Stomach (tissue), 4 donors: Measurements from ENCODE around the gene WFDC1.

ENCODE experiments used
- CTCF ChIP-seq, 7 experiments: fragments of 450-650 bp in 4 of 7; fragments of 200-600 bp in 3 of 7; sonication (generic) in 3 of 7; IDR thresholded peaks; one replicate each; pipeline ENCODE4 v1.5.1; 2016 to 2019; ENCODE audit warnings: antibody characterized with exemption in 7 of 7, control low read depth in 2 of 7, mild to moderate bottlenecking in 1 of 7
- EP300 ChIP-seq: sonication (generic); formaldehyde crosslinking; IDR thresholded peaks from one replicate; pipeline ENCODE4 v1.6.1; 2017; ENCODE audit warnings: antibody characterized with exemption
- POLR2A ChIP-seq, 4 donors: fragments of 450-650 bp; IDR thresholded peaks; one replicate each; pipeline ENCODE4 v1.6.1; 2016; ENCODE audit warnings: antibody characterized with exemption in 4 of 4, control low read depth in 2 of 4, mild to moderate bottlenecking in 1 of 4, moderate library complexity in 1 of 4
- POLR2AphosphoS5 ChIP-seq, 3 donors: sonication (generic); formaldehyde crosslinking; IDR thresholded peaks; one replicate each; pipeline ENCODE4 v1.6.1; 2016; ENCODE audit warnings: antibody characterized with exemption in 3 of 3

- TF ChIP-seq POLR2A (IDR thresholded peaks at IDR 0.05) (no peak), CTCF (IDR thresholded peaks at IDR 0.05) (no peak), POLR2AphosphoS5 (IDR thresholded peaks at IDR 0.05) (no peak), EP300 (no peak)
Measured at GRCh38 chr16:84260766-84261554, 33.7 kb upstream of the WFDC1 start.
